DMS153 (cell line): ENCODE results near the gene RHBDD2.
"Not testable (repeated sequence)": the region's sequence is repeated elsewhere in the genome, so short reads cannot be mapped to it uniquely, and the experiment has no call there.

Source experiments
- DNase-seq: peaks from one replicate; lab custom pipeline; 2025; lab: John Stamatoyannopoulos, UW

Gene RHBDD2

DNA sequence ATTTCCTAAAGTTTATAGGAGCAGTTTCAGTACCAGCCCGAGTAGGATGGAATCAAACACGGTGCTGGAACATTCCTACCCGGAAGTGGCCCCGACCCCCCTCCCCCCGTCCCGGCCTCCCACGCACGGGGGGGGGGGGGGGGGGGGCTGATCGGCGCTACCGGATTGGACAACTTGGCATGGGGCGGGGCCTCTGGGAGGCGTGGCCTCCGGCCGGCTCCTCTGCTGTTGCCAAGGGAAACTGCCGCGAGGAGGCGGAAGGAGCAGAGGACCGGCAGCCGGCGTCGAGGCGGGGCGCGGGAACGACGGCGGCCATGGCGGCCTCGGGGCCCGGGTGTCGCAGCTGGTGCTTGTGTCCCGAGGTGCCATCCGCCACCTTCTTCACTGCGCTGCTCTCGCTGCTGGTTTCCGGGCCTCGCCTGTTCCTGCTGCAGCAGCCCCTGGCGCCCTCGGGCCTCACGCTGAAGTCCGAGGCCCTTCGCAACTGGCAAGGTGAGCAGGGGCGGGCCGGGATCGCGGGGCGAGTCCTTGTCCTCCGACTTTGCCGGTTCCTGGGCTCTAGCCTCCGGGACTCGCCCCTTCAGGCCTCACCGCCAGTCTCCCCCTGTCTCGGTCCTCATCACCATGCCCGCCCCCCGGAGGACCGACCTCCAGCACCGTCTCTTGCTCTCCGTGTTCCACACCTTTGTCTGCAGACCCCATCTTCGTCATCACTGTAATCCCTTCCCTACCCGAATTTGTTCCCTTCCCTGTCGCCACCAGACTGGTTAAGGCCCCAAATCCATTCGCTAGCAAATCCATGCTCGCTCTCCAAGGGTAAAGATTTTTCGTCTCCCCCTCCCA is at the start of gene RHBDD2:
RHBDD2 (plus strand) TSS at position 266 of the 843 bp plus-strand sequence; CDS start at position 315, 49 bp downstream.
- peak; percentile 90 for DNase-seq

DNA sequence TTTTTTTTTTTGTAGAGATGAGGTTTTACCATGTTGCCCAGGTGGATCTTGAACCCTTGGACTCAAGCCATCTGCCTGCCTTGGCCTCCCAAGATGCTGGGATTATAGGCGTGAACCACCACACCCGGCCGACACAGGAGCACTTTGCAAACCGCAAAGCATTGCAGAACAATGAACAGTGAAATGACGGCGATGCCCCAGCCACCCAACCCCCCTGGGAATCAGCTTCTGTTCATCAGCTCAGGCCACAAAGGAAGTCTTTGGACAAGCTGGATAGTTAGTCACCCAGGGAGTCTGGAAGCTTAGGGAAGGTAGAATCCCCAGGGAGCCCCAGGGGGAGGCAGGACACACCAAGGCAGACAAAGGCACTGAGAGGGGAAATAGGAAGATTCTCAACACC is 49.2 kb upstream of the RHBDD2 start:
- DNase-seq, result peak; percentile 26

DNA sequence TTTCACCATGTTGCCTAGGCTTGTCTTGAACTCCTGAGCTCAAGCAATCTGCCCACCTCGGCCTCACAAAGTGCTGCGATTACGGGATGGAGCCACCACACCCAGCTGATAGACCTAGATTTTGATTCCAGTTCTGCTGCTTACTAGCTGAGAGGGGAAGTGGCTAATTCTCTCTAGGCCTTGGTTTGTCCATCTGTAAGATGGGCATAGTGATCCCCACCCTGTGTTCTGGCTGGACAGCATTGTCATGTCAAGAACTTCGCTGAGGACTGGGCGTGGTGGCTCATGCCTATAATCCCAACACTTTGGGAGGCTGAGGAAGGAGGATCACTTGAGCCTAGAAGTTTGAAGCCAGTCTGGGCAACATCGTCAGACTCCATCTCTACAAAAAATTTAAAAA is 47.9 kb upstream of the RHBDD2 start:
- no peak for DNase-seq

DNA sequence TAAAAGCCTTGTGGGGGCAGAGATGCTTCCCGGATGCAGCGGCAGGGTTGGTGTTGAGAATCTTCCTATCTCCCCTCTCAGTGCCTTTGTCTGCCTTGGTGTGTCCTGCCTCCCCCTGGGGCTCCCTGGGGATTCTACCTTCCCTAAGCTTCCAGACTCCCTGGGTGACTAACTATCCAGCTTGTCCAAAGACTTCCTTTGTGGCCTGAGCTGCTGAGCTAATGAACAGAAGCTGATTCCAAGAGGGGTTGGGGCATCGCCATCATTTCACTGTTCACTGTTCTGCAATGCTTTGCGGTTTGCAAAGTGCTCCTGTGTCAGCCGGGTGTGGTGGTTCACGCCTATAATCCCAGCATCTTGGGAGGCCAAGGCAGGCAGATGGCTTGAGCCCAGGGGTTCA is 45.2 kb upstream of the RHBDD2 start:
- not testable (repeated sequence) for DNase-seq

DNA sequence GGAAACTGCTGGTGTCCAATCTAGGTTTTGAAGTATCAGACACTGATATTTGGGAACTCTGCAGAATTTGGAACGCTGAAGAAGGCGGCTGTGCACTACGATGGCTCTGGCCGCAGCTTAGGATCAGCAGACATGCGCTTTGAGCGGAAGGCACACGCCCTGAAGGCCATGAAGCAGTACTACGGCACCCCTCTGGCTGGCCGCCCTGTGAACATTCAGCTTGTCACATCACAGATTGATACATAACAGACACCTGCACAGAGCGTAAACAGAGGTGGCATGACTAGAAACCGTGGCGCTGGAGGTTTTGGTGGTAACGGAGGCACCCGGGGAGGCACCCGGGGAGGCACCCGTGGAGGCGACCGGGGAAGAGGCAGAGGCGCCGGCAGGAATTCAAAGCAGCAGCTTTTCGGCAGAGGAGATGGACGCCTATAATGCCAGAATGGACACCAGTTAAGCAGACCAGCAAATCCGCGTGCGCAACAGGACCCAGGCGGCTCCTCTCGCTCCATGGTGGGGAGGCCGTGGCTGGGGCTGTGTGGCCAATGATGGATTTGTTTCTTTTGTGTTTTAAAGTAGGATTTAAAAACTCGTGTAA is 43.0 kb upstream of the RHBDD2 start:
- DNase-seq, result no peak

DNA sequence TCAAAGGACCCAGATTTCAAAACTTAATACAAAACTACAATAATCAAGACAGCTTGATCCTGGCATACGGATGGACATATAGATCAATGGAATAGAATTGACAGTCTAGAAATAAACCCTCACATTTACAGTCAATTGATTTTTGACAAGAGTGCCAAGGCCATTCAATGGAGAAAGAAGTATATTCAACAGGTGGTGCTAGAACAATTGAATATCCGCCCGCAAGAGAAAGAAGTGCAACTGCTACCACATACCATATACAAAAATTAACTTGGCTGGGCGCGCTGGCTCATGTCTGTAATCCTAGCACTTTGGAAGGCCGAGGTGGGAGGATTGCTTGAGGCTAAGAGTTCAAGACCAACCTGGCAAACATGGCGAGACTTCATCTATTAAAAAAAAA is 42.0 kb upstream of the RHBDD2 start:
- DNase-seq, result no peak

DNA sequence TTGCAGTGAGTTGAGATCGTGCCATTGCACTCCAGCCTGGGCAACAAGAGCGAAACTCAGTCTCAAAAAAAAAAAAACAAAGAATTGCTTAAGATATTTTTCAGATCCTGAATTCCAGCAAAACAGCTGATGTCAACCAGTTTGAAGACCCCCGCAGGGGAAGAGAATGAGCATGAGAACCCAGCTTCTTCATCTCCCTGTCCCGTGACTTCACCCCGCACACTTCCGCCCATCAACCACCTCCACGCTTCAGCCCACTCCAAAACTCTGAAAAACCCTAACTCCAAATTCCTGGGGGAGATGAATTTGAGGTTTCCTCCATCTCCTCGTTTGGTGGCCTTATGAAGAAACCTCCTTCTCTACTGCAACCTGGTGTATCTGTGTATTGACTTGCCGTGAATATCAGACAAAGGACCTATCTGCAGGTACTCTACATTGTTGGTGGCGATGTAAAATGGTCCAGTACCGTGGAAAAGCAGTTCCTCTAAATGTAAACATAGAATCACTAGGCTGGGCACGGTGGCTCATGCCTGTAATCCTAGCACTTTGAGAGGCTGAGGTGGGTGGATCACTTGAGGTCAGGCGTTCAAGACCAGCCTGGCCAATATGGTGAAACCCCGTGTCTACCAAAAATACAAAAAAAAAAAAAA is 40.4 kb upstream of the RHBDD2 start:
- DNase-seq, result not testable (repeated sequence)

DNA sequence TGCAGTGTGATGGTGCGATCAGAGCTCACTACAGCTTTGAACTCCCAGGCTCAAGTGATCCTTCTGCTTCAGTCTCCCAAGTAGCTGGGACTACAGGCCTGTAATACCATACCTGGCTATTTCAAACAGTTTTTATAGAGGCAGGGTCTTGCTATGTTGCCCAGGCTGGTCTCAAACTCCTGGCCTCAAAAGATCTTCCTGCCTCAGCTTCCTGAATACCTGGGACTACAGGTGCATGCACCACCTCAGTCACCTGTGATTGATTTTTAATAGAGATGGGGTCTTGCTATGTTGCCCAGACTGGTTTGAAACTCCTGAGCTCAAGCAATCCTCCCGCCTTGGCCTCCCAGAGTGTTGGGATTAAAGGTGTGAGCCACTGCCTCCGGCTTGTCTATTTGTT is 38.8 kb upstream of the RHBDD2 start:
- DNase-seq, result no peak

DNA sequence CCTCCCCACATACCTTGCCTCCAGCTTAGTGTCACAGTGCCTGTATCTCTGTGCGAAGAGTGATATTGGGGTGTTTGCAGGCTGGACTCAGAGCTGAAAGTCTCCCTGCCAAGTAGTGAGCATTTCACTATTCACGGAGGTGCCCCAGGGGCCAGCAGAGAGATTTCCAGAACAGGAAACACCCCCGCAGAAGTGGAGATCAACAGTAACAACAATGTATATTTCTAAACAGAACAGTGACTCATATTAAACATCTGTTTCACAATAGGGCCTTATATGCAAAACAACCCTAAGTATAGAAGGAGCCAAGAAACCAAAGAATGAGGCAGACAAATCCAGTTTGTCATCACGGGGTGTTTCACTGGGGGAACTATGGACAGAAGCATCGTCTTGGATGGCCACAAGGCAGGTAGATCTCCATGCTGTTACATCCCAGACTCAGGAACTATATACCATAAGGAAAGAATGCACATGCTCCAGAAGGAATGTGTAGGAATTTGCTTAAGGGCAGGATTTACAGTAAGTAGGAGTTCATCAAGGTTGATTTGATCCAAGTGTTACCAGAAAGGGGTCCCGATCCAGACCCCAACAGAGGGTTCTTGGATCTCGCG is 35.9 kb upstream of the RHBDD2 start:
- DNase-seq, result no peak

DNA sequence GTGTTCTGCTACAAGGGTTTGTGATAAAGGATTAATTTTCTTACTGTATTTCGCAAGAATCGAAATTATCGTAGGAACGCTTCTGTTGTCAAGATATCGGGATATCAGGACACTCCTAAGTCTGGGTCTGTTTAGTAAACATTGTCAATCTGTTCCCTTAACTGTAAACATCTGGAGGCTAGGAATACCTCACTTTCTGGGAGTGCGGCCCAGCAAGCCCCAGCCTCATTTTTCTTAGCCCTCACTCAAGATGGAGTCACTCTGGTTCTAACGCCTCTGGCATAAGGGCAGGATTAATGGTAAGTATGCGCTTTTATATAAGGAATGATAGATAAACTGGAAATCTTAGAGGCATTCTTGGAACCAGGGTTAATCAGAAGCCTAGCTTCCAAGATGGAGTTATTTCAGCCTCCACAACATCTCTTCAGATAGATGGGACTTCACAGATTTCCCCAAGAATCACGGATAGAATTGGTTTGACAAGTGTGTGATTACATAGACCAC is 35.2 kb upstream of the RHBDD2 start:
- DNase-seq, result no peak

DNA sequence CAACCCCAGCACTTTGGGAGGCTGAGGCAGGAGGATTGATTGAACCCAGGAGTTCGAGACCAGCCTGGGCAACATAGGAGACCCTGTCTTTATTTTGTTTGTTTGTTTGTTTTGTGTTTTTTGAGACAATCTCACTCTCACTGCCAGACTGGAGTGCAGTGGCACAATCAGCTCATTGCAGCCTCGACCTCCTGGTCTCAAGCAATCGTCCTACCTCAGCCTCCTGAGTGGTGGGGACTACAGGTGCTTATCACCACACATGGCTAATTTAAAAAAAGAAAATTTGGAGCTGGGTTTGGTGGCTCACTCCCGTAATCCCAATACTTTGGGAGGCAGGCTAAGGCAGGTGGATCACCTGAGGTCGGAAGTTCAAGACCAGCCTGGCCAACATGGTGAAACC is 34.7 kb upstream of the RHBDD2 start:
- no peak for DNase-seq

DNA sequence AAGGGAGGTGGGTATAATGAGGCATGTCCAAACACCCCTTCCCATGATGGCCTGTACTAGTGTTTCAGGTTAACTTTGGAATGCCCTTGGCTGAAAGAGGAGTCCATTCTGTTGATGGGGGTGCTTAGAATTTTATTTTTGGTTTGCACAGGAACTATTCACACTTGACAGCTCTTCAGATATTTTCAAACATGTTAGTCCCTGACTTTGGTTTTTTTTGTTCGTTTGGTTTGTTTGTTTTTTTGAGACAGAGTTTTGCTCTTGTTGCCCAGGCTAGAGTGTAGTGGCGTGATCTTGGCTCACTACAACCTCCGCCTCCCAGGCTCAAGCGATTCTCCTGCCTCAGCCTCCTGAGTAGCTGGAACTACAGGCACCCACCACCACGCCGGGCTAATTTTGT is 33.7 kb upstream of the RHBDD2 start:
- not testable (repeated sequence) for DNase-seq

DNA sequence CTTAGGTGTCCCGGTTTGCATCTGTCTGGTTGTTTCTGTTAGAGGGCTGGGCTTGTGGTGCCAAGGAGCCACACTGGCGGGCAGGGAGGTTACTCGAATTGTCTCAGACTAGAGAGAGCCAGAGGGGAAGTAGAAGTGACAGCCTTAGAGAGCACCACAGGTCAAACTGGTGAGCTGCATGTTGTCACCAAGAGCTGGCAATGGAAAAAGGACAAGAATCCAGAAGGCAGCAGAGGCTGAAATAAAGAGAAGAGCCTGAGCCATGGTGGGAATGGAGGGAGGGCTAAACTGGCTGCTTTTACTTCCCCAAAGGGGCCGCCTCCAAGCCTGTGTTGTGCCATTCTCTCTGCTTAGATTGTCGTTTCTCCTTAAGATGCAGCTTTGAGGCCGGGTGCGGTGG is 31.1 kb upstream of the RHBDD2 start:
- no peak for DNase-seq

DNA sequence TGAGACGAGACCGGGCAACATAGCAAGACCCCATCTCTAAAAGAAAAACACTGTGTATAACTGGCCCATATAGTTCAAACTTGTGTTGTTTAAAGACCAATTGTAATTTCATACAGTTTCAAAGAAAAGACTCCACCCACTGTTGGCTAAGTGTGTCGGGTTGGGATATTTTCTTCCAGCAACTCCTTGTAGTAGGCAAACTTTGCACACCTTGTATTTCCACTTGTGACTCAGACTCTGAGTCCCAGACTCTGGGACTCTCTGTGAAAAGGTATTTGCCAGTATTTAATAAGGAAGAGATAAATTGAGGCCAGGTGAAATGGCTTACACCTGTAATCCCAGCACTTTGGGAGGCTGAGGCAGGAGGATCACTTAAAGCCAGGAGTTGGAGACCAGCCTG is 29.3 kb upstream of the RHBDD2 start:
- DNase-seq, result no peak

DNA sequence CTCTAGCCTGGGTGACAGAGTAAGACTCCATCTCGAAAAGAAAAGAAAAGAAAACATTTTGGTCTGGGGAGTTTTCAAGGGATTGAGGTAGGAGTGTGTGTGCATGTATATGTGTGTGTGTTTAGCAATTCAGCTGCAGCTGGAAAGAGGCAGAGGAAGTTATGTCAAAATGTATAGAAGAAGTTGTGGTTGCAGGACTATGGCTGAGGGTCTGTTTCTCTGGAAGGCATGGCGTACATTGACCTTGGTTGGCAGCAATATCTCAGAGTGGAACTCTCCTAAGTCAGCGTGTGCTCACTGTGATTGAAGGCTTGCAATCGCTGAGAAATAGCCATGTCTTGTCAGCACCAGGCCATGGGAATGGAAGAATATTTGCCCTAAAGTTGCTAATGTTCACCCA is 28.6 kb upstream of the RHBDD2 start:
- no peak for DNase-seq

DNA sequence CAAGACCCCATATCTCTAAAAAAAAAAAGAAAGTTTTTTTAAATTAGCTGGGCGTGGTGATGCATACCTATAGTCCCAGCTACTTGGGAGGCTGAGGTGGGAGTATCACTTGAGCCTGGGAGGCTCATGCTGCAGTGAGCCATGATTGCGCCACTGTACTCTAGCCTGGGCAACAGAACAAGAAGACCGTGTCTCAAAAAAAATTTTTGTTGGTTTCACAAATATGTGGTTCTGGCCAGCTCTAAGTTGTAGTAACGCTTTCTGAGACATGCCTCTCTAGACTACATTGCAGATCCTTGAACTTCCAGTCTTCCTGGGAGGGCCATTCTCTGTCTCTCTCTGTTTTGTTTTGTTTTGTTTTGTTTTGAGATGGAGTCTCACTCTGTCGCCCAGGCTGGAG is 24.6 kb upstream of the RHBDD2 start:
- DNase-seq, result no peak

DNA sequence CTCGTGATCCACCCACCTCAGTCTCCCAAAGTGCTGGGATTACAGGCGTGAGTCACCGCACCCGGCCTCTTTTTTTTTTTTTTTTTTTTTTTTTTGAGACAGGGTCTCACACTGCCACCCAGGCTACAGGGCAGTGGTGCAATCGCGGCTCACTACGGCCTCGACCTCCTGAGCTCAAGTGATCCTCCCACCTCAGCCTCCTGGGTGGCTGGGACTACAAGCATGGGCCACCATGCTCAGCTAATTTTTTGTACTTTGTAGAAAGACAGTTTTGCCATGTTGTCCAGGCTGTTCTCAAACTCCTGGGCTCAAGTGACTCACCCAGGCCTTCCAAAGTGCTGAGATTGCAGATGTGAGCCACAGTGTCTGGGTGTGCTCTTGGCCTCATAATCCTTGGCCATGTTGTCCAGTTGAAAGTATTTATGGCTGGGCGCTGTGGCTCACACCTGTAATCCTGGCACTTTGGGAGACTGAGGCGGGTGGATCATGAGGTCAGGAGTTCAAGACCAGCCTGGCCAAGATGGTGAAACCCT is 24.0 kb upstream of the RHBDD2 start:
- not testable (repeated sequence) for DNase-seq

DNA sequence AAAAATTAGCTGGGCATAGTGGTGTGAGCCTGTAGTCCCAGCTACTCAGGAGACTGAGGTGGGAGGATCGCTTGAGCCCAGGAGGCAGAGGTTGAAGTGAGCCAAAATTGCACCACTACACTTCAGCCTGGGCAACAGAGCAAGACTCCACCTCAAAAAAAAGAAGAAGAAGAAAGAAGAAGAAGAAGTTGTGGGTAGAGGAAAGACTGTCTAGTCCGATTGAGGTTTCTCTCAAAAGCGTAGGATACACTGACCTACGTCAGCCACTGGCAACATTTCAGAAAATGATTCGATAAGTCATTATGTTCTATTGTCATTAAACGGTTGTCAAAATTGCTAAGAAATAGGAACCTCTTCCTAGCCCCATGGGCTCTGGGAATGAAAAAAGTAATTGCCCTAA is 22.3 kb upstream of the RHBDD2 start:
- DNase-seq, result no peak

DNA sequence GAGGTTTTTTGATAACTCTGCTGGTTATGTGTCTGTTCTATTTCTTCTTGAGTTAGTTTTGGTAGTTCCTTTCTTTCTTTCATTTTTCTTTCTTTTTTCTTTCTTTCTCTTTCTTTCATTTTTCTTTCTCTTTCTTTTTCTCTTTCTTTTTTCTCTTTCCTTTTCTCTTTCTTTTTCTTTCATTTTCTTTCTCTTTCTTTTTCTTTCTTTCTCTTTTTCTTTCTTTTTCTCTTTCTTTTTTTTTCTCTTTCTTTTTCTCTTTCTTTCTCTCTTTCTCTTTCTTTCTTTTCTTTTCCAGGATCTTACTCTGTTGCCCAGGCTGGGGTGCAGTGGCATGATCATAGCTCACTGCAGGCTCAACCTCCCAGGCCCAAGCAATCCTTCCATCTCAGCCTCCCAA is 20.4 kb upstream of the RHBDD2 start:
- no peak for DNase-seq

DNA sequence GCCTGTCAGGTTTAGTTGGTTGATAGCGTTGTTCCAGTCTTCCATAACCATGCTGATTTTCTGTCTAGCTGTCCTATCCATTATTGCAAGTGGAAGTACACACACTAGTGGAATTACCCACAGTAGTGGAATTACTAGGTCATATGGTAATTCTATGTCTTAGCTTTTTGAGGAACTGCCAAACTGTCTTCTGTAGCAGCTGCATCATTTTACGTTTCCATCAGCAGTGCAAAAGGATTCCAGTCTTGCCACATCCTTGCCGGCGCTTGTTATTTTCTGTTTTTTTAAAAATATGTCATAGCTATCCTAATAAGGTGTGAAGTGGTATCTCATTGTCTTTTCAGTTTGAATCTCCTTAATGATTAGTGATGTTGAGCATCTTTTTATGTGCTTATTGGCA is 17.2 kb upstream of the RHBDD2 start:
- DNase-seq, result no peak

DNA sequence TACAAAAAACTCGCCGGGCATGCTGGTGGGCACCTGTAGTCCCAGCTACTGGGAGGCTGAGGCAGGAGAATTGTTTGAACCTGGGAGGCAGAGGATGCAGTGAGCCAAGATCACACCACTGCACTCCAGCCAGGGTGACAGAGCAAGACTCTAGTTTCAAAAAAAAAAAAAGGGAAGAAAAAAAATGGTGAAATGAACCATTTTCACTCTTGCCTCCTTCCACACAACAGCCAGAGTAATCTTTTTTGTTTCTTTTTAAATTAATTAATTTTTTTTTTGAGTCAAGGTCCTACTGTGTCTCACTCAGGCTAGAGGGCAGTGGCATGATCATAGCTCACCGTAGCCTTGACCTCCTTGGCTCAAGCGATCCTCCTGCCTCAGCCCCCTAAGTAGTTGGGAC is 14.6 kb upstream of the RHBDD2 start:
- DNase-seq, result not testable (repeated sequence)

DNA sequence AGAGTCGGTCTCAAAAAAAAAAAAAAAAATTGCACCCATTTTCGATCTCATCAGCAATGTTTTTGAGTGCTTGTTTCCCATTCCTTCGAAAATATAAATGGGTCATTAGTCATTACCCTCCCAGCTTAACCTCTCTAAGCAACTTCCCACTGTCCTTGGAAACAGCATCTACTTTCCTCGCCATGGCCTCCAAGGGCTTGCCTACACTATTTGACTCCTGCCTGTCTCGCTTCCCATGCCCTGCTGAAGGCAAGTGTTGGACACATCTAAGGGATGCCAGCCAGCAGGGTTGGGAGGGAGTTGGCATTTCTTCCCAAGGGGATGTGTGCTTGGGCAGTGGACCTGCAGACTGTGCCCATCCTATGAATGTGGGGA is 12.7 kb upstream of the RHBDD2 start:
- DNase-seq, result no peak
